ENCODE data around the gene FGD2.

GRCh38 chr6:37007340-37008043, 2.0 kb downstream of the FGD2 start:
- TF ChIP-seq CTCF (IDR thresholded peaks at IDR 0.05) (no peak), EP300 (IDR thresholded peaks at IDR 0.05) (no peak), POLR2A (IDR thresholded peaks at IDR 0.05) (no peak)
